Measurements from ENCODE around the gene CTNNA3.

Gene CTNNA3

GRCh38 chr10:66322777-66323176, 1373.2 kb downstream of the CTNNA3 start:
- Histone ChIP-seq H3K27me3 (replicated peaks; ENCODE audit: control insufficient read depth, insufficient read depth, low read length) (no peaks in the 10 kb centered on the region), H3K9ac (ENCODE audit: low read length) (no peak overlapping the region), H3K4me1 (ENCODE audit: control insufficient read depth, insufficient read depth, low read length) (no peaks in the 10 kb centered on the region), H3K4me3 (ENCODE audit: low read length) (no peak overlapping the region), H3K36me3 (ENCODE audit: control insufficient read depth, insufficient read depth, low read length, severe bottlenecking) (no peaks in the 10 kb centered on the region), H3K9me3 (ENCODE audit: control insufficient read depth, low read length) (no peaks in the 10 kb centered on the region)
- DNase-seq (ENCODE audit: low read depth), result no peak

- no peak overlapping the region for H3K9ac ChIP-seq (ENCODE audit: low read length)
- no peaks in the 10 kb centered on the region for H3K4me1 ChIP-seq (ENCODE audit: control insufficient read depth, insufficient read depth, low read length)
- H3K36me3 ChIP-seq (ENCODE audit: control insufficient read depth, insufficient read depth, low read length, severe bottlenecking), result no peaks in the 10 kb centered on the region
- peak; percentile 96 for DNase-seq (ENCODE audit: low read depth)
- no peak overlapping the region for H3K4me3 ChIP-seq (ENCODE audit: low read length)
- H3K9me3 ChIP-seq (ENCODE audit: control insufficient read depth, low read length), result no peaks in the 10 kb centered on the region
- H3K27me3 ChIP-seq (replicated peaks; ENCODE audit: control insufficient read depth, insufficient read depth, low read length), result no peaks in the 10 kb centered on the region
Observed at GRCh38 chr10:66321723-66322665, 1374.0 kb downstream of the CTNNA3 start.

- H3K9me3 ChIP-seq (ENCODE audit: control insufficient read depth, low read length), result no peaks in the 10 kb centered on the region
- no peak overlapping the region for H3K4me3 ChIP-seq (ENCODE audit: low read length)
- no peaks in the 10 kb centered on the region for H3K27me3 ChIP-seq (replicated peaks; ENCODE audit: control insufficient read depth, insufficient read depth, low read length)
- no peaks in the 10 kb centered on the region for H3K36me3 ChIP-seq (ENCODE audit: control insufficient read depth, insufficient read depth, low read length, severe bottlenecking)
- H3K4me1 ChIP-seq (ENCODE audit: control insufficient read depth, insufficient read depth, low read length), result no peaks in the 10 kb centered on the region
- no peak overlapping the region for H3K9ac ChIP-seq (ENCODE audit: low read length)
- no peak for DNase-seq (ENCODE audit: low read depth)
Observed at GRCh38 chr10:66318761-66319160, 1377.2 kb downstream of the CTNNA3 start.

GRCh38 chr10:66307826-66308225, 1388.2 kb downstream of the CTNNA3 start:
- no peak overlapping the region for H3K4me3 ChIP-seq (ENCODE audit: low read length)
- H3K27me3 ChIP-seq (replicated peaks; ENCODE audit: control insufficient read depth, insufficient read depth, low read length), result peaks cover 10% of the 10 kb centered on the region
- DNase-seq (ENCODE audit: low read depth), result peak; percentile 66
- H3K36me3 ChIP-seq (ENCODE audit: control insufficient read depth, insufficient read depth, low read length, severe bottlenecking), result no peaks in the 10 kb centered on the region
- no peaks in the 10 kb centered on the region for H3K4me1 ChIP-seq (ENCODE audit: control insufficient read depth, insufficient read depth, low read length)
- no peaks in the 10 kb centered on the region for H3K9me3 ChIP-seq (ENCODE audit: control insufficient read depth, low read length)
- no peak overlapping the region for H3K9ac ChIP-seq (ENCODE audit: low read length)

- H3K4me1 ChIP-seq (ENCODE audit: control insufficient read depth, insufficient read depth, low read length), result no peaks in the 10 kb centered on the region
- no peaks in the 10 kb centered on the region for H3K36me3 ChIP-seq (ENCODE audit: control insufficient read depth, insufficient read depth, low read length, severe bottlenecking)
- DNase-seq (ENCODE audit: low read depth), result peak; percentile 15
- no peaks in the 10 kb centered on the region for H3K9me3 ChIP-seq (ENCODE audit: control insufficient read depth, low read length)
- no peak overlapping the region for H3K9ac ChIP-seq (ENCODE audit: low read length)
- peaks cover 5% of the 10 kb centered on the region for H3K27me3 ChIP-seq (replicated peaks; ENCODE audit: control insufficient read depth, insufficient read depth, low read length)
- no peak overlapping the region for H3K4me3 ChIP-seq (ENCODE audit: low read length)
Observed at GRCh38 chr10:66301078-66301477, 1394.9 kb downstream of the CTNNA3 start.

- Histone ChIP-seq H3K9me3 (ENCODE audit: control insufficient read depth, low read length) (no peaks in the 10 kb centered on the region), H3K27me3 (replicated peaks; ENCODE audit: control insufficient read depth, insufficient read depth, low read length) (no peaks in the 10 kb centered on the region), H3K9ac (ENCODE audit: low read length) (no peak overlapping the region), H3K4me3 (ENCODE audit: low read length) (no peak overlapping the region), H3K36me3 (ENCODE audit: control insufficient read depth, insufficient read depth, low read length, severe bottlenecking) (no peaks in the 10 kb centered on the region), H3K4me1 (ENCODE audit: control insufficient read depth, insufficient read depth, low read length) (no peaks in the 10 kb centered on the region)
- DNase-seq (ENCODE audit: low read depth), result no peak
Observed at GRCh38 chr10:66295602-66296001, 1400.4 kb downstream of the CTNNA3 start.

- Histone ChIP-seq H3K9ac (ENCODE audit: low read length) (no peak overlapping the region), H3K4me1 (ENCODE audit: control insufficient read depth, insufficient read depth, low read length) (no peaks in the 10 kb centered on the region), H3K36me3 (ENCODE audit: control insufficient read depth, insufficient read depth, low read length, severe bottlenecking) (no peaks in the 10 kb centered on the region), H3K27me3 (replicated peaks; ENCODE audit: control insufficient read depth, insufficient read depth, low read length) (no peaks in the 10 kb centered on the region), H3K4me3 (ENCODE audit: low read length) (no peak overlapping the region), H3K9me3 (ENCODE audit: control insufficient read depth, low read length) (no peaks in the 10 kb centered on the region)
- no peak for DNase-seq (ENCODE audit: low read depth)
Observed at GRCh38 chr10:66294538-66294937, 1401.5 kb downstream of the CTNNA3 start.

- H3K27me3 ChIP-seq (replicated peaks; ENCODE audit: control insufficient read depth, insufficient read depth, low read length), result no peaks in the 10 kb centered on the region
- no peaks in the 10 kb centered on the region for H3K36me3 ChIP-seq (ENCODE audit: control insufficient read depth, insufficient read depth, low read length, severe bottlenecking)
- no peak overlapping the region for H3K4me3 ChIP-seq (ENCODE audit: low read length)
- H3K4me1 ChIP-seq (ENCODE audit: control insufficient read depth, insufficient read depth, low read length), result no peaks in the 10 kb centered on the region
- no peaks in the 10 kb centered on the region for H3K9me3 ChIP-seq (ENCODE audit: control insufficient read depth, low read length)
- no peak for DNase-seq (ENCODE audit: low read depth)
- no peak overlapping the region for H3K9ac ChIP-seq (ENCODE audit: low read length)
Observed at GRCh38 chr10:66292922-66293321, 1403.1 kb downstream of the CTNNA3 start.

- Histone ChIP-seq H3K4me3 (ENCODE audit: low read length) (no peak overlapping the region), H3K27me3 (replicated peaks; ENCODE audit: control insufficient read depth, insufficient read depth, low read length) (no peaks in the 10 kb centered on the region), H3K9me3 (ENCODE audit: control insufficient read depth, low read length) (no peaks in the 10 kb centered on the region), H3K36me3 (ENCODE audit: control insufficient read depth, insufficient read depth, low read length, severe bottlenecking) (no peaks in the 10 kb centered on the region), H3K9ac (ENCODE audit: low read length) (no peak overlapping the region), H3K4me1 (ENCODE audit: control insufficient read depth, insufficient read depth, low read length) (no peaks in the 10 kb centered on the region)
- DNase-seq (ENCODE audit: low read depth), result no peak
Observed at GRCh38 chr10:66292456-66292855, 1403.5 kb downstream of the CTNNA3 start.

- Histone ChIP-seq H3K9ac (ENCODE audit: low read length) (no peak overlapping the region), H3K36me3 (ENCODE audit: control insufficient read depth, insufficient read depth, low read length, severe bottlenecking) (no peaks in the 10 kb centered on the region), H3K27me3 (replicated peaks; ENCODE audit: control insufficient read depth, insufficient read depth, low read length) (no peaks in the 10 kb centered on the region), H3K4me3 (ENCODE audit: low read length) (no peak overlapping the region), H3K4me1 (ENCODE audit: control insufficient read depth, insufficient read depth, low read length) (no peaks in the 10 kb centered on the region), H3K9me3 (ENCODE audit: control insufficient read depth, low read length) (no peaks in the 10 kb centered on the region)
- DNase-seq (ENCODE audit: low read depth), result no peak
Observed at GRCh38 chr10:66291133-66291532, 1404.9 kb downstream of the CTNNA3 start.

- Histone ChIP-seq H3K9me3 (ENCODE audit: control insufficient read depth, low read length) (no peaks in the 10 kb centered on the region), H3K4me3 (ENCODE audit: low read length) (no peak overlapping the region), H3K9ac (ENCODE audit: low read length) (no peak overlapping the region), H3K4me1 (ENCODE audit: control insufficient read depth, insufficient read depth, low read length) (no peaks in the 10 kb centered on the region), H3K27me3 (replicated peaks; ENCODE audit: control insufficient read depth, insufficient read depth, low read length) (no peaks in the 10 kb centered on the region), H3K36me3 (ENCODE audit: control insufficient read depth, insufficient read depth, low read length, severe bottlenecking) (no peaks in the 10 kb centered on the region)
- no peak for DNase-seq (ENCODE audit: low read depth)
Observed at GRCh38 chr10:66284621-66285020, 1411.4 kb downstream of the CTNNA3 start.
